K562 (cell line): Measurements from ENCODE around the gene STX3. TPM values are rescaled to one million over a fixed set of nuclear protein-coding genes. Genes with fewer than 3 reads are reported as not detected.

Experiments
- C11orf30 ChIP-seq: fragments of 450-650 bp; IDR thresholded peaks from 2 replicates; pipeline ENCODE4 v1.6.1; 2016; ENCODE audit warnings: low read depth, mild to moderate bottlenecking
- CBFA2T2 ChIP-seq: fragments of 450-650 bp; conservative IDR thresholded peaks from 2 replicates; pipeline ENCODE4 v1.6.1; 2017; ENCODE audit warnings: mild to moderate bottlenecking
- CBFA2T3 ChIP-seq: fragments of 450-650 bp; IDR thresholded peaks from 2 replicates; pipeline ENCODE4 v1.6.1; 2017
- CBX3 ChIP-seq, 2 experiments: IDR thresholded peaks; 1 replicate in 1 of 2; 2 replicates in 1 of 2; pipeline ENCODE4 v1.6.1; 2012; ENCODE audit warnings: inconsistent platforms in 2 of 2, low read length in 2 of 2, borderline replicate concordance in 1 of 2, control low read depth in 1 of 2
- CHD1 ChIP-seq: fragments of 200-600 bp; sonication (generic); IDR thresholded peaks from one replicate; pipeline ENCODE4 v1.6.1; 2012; ENCODE audit warnings: mild to moderate bottlenecking, moderate library complexity, low read length, inconsistent platforms
- COPS2 ChIP-seq: fragments of 450-650 bp; conservative IDR thresholded peaks from 2 replicates; pipeline ENCODE4 v1.6.1; 2016; ENCODE audit warnings: mild to moderate bottlenecking, moderate library complexity
- ELK1 ChIP-seq: sonication (generic); formaldehyde crosslinking; IDR thresholded peaks from 2 replicates; pipeline ENCODE4 v1.8.1; 2022; ENCODE audit warnings: missing genetic modification reagents
- FIP1L1 ChIP-seq: fragments of 200-400 bp; formaldehyde crosslinking; IDR thresholded peaks from 2 replicates; pipeline ENCODE4 v1.6.1; 2018; ENCODE audit warnings: mild to moderate bottlenecking, low read depth, low read length; ENCODE audit not compliant: poor library complexity, severe bottlenecking
- GATA2 ChIP-seq: sonication (generic); formaldehyde crosslinking; IDR thresholded peaks from 2 replicates; pipeline ENCODE4 v1.4.0; 2020; ENCODE audit warnings: mild to moderate bottlenecking, missing genetic modification reagents
- HOXB6 ChIP-seq: fragments of 250-450 bp; sonication (Bioruptor Pico); IDR thresholded peaks from 2 replicates; pipeline ENCODE4 v1.5.1; 2022; ENCODE audit warnings: mild to moderate bottlenecking, borderline replicate concordance
- MYBL2 ChIP-seq, 2 experiments: fragments of 450-650 bp in 1 of 2; sonication (generic) in 1 of 2; formaldehyde crosslinking in 1 of 2; IDR thresholded peaks; 2 replicates each; pipeline versions ENCODE4 v1.6.1 to v1.8.1; 2017 to 2022; ENCODE audit warnings: borderline replicate concordance in 1 of 2, inconsistent platforms in 1 of 2, low read depth in 1 of 2, mild to moderate bottlenecking in 1 of 2, missing genetic modification reagents in 1 of 2, moderate library complexity in 1 of 2
- MYC ChIP-seq, 2 experiments: fragments of 250-450 bp in 1 of 2; sonication (Bioruptor Pico) in 1 of 2; IDR thresholded peaks; 2 replicates each; pipeline versions ENCODE4 v1.5.1 to v1.6.1; 2012 to 2021; ENCODE audit warnings: low read depth in 2 of 2, borderline replicate concordance in 1 of 2, improper control_type of control experiment in 1 of 2, low read length in 1 of 2, mild to moderate bottlenecking in 1 of 2, moderate library complexity in 1 of 2
- PCBP2 ChIP-seq: fragments of 200-400 bp; formaldehyde crosslinking; IDR thresholded peaks from 2 replicates; pipeline ENCODE4 v1.6.1; 2018; ENCODE audit warnings: low read length, low read depth, mild to moderate bottlenecking, moderate library complexity; ENCODE audit not compliant: poor library complexity, severe bottlenecking
- PHB2 ChIP-seq: fragments of 450-650 bp; IDR thresholded peaks from 2 replicates; pipeline ENCODE4 v1.6.1; 2017; ENCODE audit warnings: low read depth
- POLR2AphosphoS5 ChIP-seq: IDR thresholded peaks from 2 replicates; pipeline ENCODE4 v1.6.1; 2011; ENCODE audit warnings: mild to moderate bottlenecking, low read depth, low read length, moderate library complexity; ENCODE audit not compliant: control insufficient read depth, insufficient read depth
- POLR2B ChIP-seq: fragments of 450-650 bp; IDR thresholded peaks from 2 replicates; pipeline ENCODE4 v1.6.1; 2018; ENCODE audit warnings: low read depth; ENCODE audit not compliant: partially characterized antibody
- RAD51 ChIP-seq: fragments of 450-650 bp; IDR thresholded peaks from 2 replicates; pipeline ENCODE4 v1.7.1; 2016; ENCODE audit warnings: low read depth, mild to moderate bottlenecking, borderline replicate concordance
- SP1 ChIP-seq: sonication (generic); formaldehyde crosslinking; IDR thresholded peaks from 2 replicates; pipeline ENCODE4 v1.8.1; 2022; ENCODE audit warnings: mild to moderate bottlenecking, missing genetic modification reagents
- TCF3 ChIP-seq: sonication (generic); formaldehyde crosslinking; IDR thresholded peaks from 2 replicates; pipeline ENCODE4 v1.4.0; 2020; ENCODE audit warnings: mild to moderate bottlenecking, missing genetic modification reagents
- TEAD4 ChIP-seq, 2 experiments: sonication (generic) in 1 of 2; formaldehyde crosslinking in 1 of 2; IDR thresholded peaks; 2 replicates each; pipeline versions ENCODE4 v1.6.1 to v1.8.0; 2012 to 2022; ENCODE audit warnings: borderline replicate concordance in 1 of 2, inconsistent platforms in 1 of 2, low read length in 1 of 2, mild to moderate bottlenecking in 1 of 2, missing genetic modification reagents in 1 of 2
- TSC22D4 ChIP-seq: fragments of 450-650 bp; IDR thresholded peaks from 2 replicates; pipeline ENCODE4 v1.6.1; 2016; ENCODE audit warnings: missing genetic modification characterization, missing biosample characterization, control low read depth
- ZBTB12 ChIP-seq: fragments of 250-450 bp; sonication (Bioruptor Pico); IDR thresholded peaks from 2 replicates; pipeline ENCODE4 v1.4.0; 2020
- ZNF224 ChIP-seq: sonication (generic); formaldehyde crosslinking; IDR thresholded peaks from 2 replicates; pipeline ENCODE4 v1.8.0; 2022; ENCODE audit warnings: mild to moderate bottlenecking, missing genetic modification reagents
- ZNF263 ChIP-seq: sonication (generic); formaldehyde crosslinking; IDR thresholded peaks from 2 replicates; pipeline ENCODE4 v1.8.0; 2022; ENCODE audit warnings: mild to moderate bottlenecking, missing genetic modification reagents, borderline replicate concordance
- ZNF644 ChIP-seq: fragments of 200-800 bp; sonication (Bioruptor generic); IDR thresholded peaks from 2 replicates; pipeline ENCODE4 v1.6.1; 2016; ENCODE audit warnings: low read depth, missing genetic modification characterization, missing compliant biosample characterization
- ZNF830 ChIP-seq: fragments of 250-450 bp; sonication (Bioruptor Pico); IDR thresholded peaks from 2 replicates; pipeline ENCODE4 v1.5.0; 2021; ENCODE audit warnings: mild to moderate bottlenecking
- polyA plus RNA-seq, 8 experiments: library from polyadenylated mRNA; depleted of rRNA in 4 of 8; stranded (reverse) in 5 of 8; unstranded in 3 of 8; fragments of >200 nt; fragmentation: Nextera tagmentation in 2 of 8; fragmentation: Illumina TruSeq in 1 of 8; extraction: Ambion mirVana in 2 of 8; extraction: Trizol in 1 of 8; gene quantifications; 2 replicates each; pipeline versions ENCODE4 v1.2.1 to v1.2.3, GENCODE V29; 2011 to 2014; ENCODE audit warnings: inconsistent platforms in 1 of 8, missing spikeins in 1 of 8
- total RNA-seq, 7 experiments: library from RNA; depleted of rRNA in 6 of 7; stranded (reverse); fragments of >200 nt in 6 of 7; fragmentation: Illumina TruSeq in 2 of 7; extraction: Trizol in 2 of 7; gene quantifications; 2 replicates each; pipeline versions ENCODE4 v1.2.1 to v1.2.3, GENCODE V29; 2011 to 2021; ENCODE audit warnings: low replicate concordance in 1 of 7

STX3 gene
- total and polyA plus RNA-seq, 9 of the 15 experiments (the other 6 are each of a cell fraction or from before 2014, with no cell fraction given), result 12.0 to 91.6 (median 48.7) TPM

- no peak for TF ChIP-seq ELK1
- TF ChIP-seq HOXB6 (CRISPR knock-in tag), result no peak
- no peak for TF ChIP-seq ZNF224 (CRISPR knock-in tag)
- TF ChIP-seq TCF3, result peak; percentile 55
- peak; percentile 78 for TF ChIP-seq RAD51
- TF ChIP-seq TSC22D4 (tag), result no peak
- 0 out of 2 replicates have a peak, but pooled peaks have one; percentile 22 for TF ChIP-seq TEAD4 (IDR thresholded peaks at IDR 0.05; ENCODE audit: low read length)
- no peak for TF ChIP-seq TEAD4 (CRISPR knock-in tag; IDR thresholded peaks at IDR 0.05; ENCODE audit: borderline replicate concordance)
- TF ChIP-seq ZBTB12, result no peak
- no peak for TF ChIP-seq CBX3 (IDR thresholded peaks at IDR 0.05; ENCODE audit: borderline replicate concordance in 1 of 2, low read length in 2 of 2)
- TF ChIP-seq POLR2AphosphoS5, result 0 out of 2 replicates have a peak, but pooled peaks have one; percentile 23
- TF ChIP-seq ZNF263, result no peak
- TF ChIP-seq ZNF644 (tag), result no peak
- no peak for TF ChIP-seq FIP1L1
- TF ChIP-seq CBFA2T2, result peak; percentile 68
- peak; percentile 81 for TF ChIP-seq CBFA2T3
- TF ChIP-seq PCBP2, result no peak
- TF ChIP-seq PHB2, result no peak
- no peak for TF ChIP-seq C11orf30
- TF ChIP-seq SP1 (CRISPR knock-in tag), result no peak
- peak; percentile 36 for TF ChIP-seq CHD1
- no peak for TF ChIP-seq POLR2B
- no peak for TF ChIP-seq ZNF830 (CRISPR knock-in tag)
- peak; percentile 51 for TF ChIP-seq GATA2 (CRISPR knock-in tag)
- no peak for TF ChIP-seq MYBL2 (IDR thresholded peaks at IDR 0.05; ENCODE audit: low read depth)
- TF ChIP-seq MYBL2 (CRISPR knock-in tag; IDR thresholded peaks at IDR 0.05; ENCODE audit: borderline replicate concordance), result no peak
- no peak for TF ChIP-seq COPS2
- TF ChIP-seq MYC (IDR thresholded peaks at IDR 0.05; ENCODE audit: low read depth, low read length), result no peak; the same call in 1 of the 2 replicates
- peak; percentile 46; the same call in 1 of the 2 replicates for TF ChIP-seq MYC (CRISPR knock-in tag; IDR thresholded peaks at IDR 0.05; ENCODE audit: borderline replicate concordance, low read depth)
Measured at GRCh38 chr11:59755701-59756557, 753 bp downstream of the STX3 start (continued).
